IMR-90 (cell line): ENCODE measurements around the gene MRPS21. TPM values are rescaled to one million over a fixed set of nuclear protein-coding genes. Genes with fewer than 3 reads are reported as not detected.

Experiments
- polyA plus RNA-seq, 3 experiments: library from polyadenylated mRNA; depleted of rRNA; stranded (reverse); fragments of >200 nt; gene quantifications; 2 replicates each; pipeline ENCODE4 v1.2.3, GENCODE V29; 2012; ENCODE audit warnings: low replicate concordance in 1 of 3
- total RNA-seq: library from RNA; depleted of rRNA; stranded (reverse); fragments of >200 nt; gene quantifications from 2 replicates; pipeline ENCODE4 v1.2.3, GENCODE V29; 2012; rRNA removed

The MRPS21 gene
- total and polyA plus RNA-seq, 2 of the 4 experiments (the other 2 are of a cell fraction), result 52.3 to 74.6 TPM

Other genes starting within 250 kb of the MRPS21 start
- 32.4 and 41.1 TPM in 2 replicates for gene VPS45, start 226.1 kb upstream of the MRPS21 start, total RNA-seq
- gene VPS45, start 226.1 kb upstream of the MRPS21 start, polyA plus RNA-seq (2012; rRNA removed), result 28.1 and 33.3 TPM in 2 replicates
- gene PLEKHO1, start 143.9 kb upstream of the MRPS21 start, total RNA-seq, result 51.4 and 53.3 TPM in 2 replicates
- gene PLEKHO1, start 143.9 kb upstream of the MRPS21 start, polyA plus RNA-seq (2012; rRNA removed), result 50.4 and 56.0 TPM in 2 replicates
- 5.9 and 30.0 TPM in 2 replicates for gene ANP32E, start 57.7 kb upstream of the MRPS21 start, total RNA-seq
- 11.9 and 18.4 TPM in 2 replicates for gene ANP32E, start 57.7 kb upstream of the MRPS21 start, polyA plus RNA-seq (2012; rRNA removed)
- not detected in 2 replicates for gene CA14, start 36.1 kb upstream of the MRPS21 start, total RNA-seq
- gene CA14, start 36.1 kb upstream of the MRPS21 start, polyA plus RNA-seq (2012; rRNA removed), result not detected in 2 replicates
- 61.9 and 62.0 TPM in 2 replicates for gene APH1A, start 24.8 kb upstream of the MRPS21 start, total RNA-seq
- 92.1 and 94.2 TPM in 2 replicates for gene APH1A, start 24.8 kb upstream of the MRPS21 start, polyA plus RNA-seq (2012; rRNA removed)
- gene C1orf54, start 21.1 kb upstream of the MRPS21 start, total RNA-seq, result 30.3 and 33.5 TPM in 2 replicates
- 39.6 and 44.2 TPM in 2 replicates for gene C1orf54, start 21.1 kb upstream of the MRPS21 start, polyA plus RNA-seq (2012; rRNA removed)
- gene CIART, start 11.3 kb upstream of the MRPS21 start, total RNA-seq, result 13.9 and 18.1 TPM in 2 replicates
- gene CIART, start 11.3 kb upstream of the MRPS21 start, polyA plus RNA-seq (2012; rRNA removed), result 15.5 and 16.5 TPM in 2 replicates
- 52.9 and 63.3 TPM in 2 replicates for gene PRPF3, start 27.7 kb downstream of the MRPS21 start, total RNA-seq
- 33.3 and 40.8 TPM in 2 replicates for gene PRPF3, start 27.7 kb downstream of the MRPS21 start, polyA plus RNA-seq (2012; rRNA removed)
- 3.9 and 5.3 TPM in 2 replicates for gene RPRD2, start 70.3 kb downstream of the MRPS21 start, total RNA-seq
- gene RPRD2, start 70.3 kb downstream of the MRPS21 start, polyA plus RNA-seq (2012; rRNA removed), result 11.6 and 13.9 TPM in 2 replicates
- 10.9 and 12.2 TPM in 2 replicates for gene TARS2, start 193.6 kb downstream of the MRPS21 start, total RNA-seq
- gene TARS2, start 193.6 kb downstream of the MRPS21 start, polyA plus RNA-seq (2012; rRNA removed), result 20.4 and 21.8 TPM in 2 replicates
- 17.2 and 20.1 TPM in 2 replicates for gene ECM1, start 214.2 kb downstream of the MRPS21 start, total RNA-seq
- 230 and 264 TPM in 2 replicates for gene ECM1, start 214.2 kb downstream of the MRPS21 start, polyA plus RNA-seq (2012; rRNA removed)
- gene FALEC, start 221.9 kb downstream of the MRPS21 start, total RNA-seq, result not detected in 2 replicates
- gene FALEC, start 221.9 kb downstream of the MRPS21 start, polyA plus RNA-seq (2012; rRNA removed), result 0.26 TPM in 1 of 2 replicates, not detected in the other